CD14-positive monocyte (primary cell): Measurements from ENCODE around the gene LCA5L. TPM values are rescaled to one million over a fixed set of nuclear protein-coding genes. Genes with fewer than 3 reads are reported as not detected.

Source experiments
- DNase-seq, 3 donors: peaks; one replicate each; pipeline ENCODE4 v3.0.0-alpha.2; 2011 to 2022
- H2AFZ ChIP-seq: 2 replicates; pipeline ENCODE4 v1.6.0; 2012; ENCODE audit warnings: mild to moderate bottlenecking, low read depth, low read length, inconsistent platforms; ENCODE audit not compliant: insufficient read depth, poor library complexity, severe bottlenecking
- H3K27ac ChIP-seq, 2 donors: 1 replicate in 1 of 2; 2 replicates in 1 of 2; pipeline ENCODE4 v1.5.1; 2012 to 2013; ENCODE audit warnings: low read length in 2 of 2, control low read depth in 1 of 2, inconsistent platforms in 1 of 2, low read depth in 1 of 2, mild to moderate bottlenecking in 1 of 2
- H3K27me3 ChIP-seq, 2 donors: one replicate each; pipeline versions ENCODE4 v1.6.0 to v1.6.1; 2011 to 2013; ENCODE audit warnings: low read length in 2 of 2; ENCODE audit not compliant: control insufficient read depth in 2 of 2, insufficient read depth in 2 of 2
- H3K36me3 ChIP-seq, 2 donors: replicated peaks in 1 of 2; 1 replicate in 1 of 2; 2 replicates in 1 of 2; pipeline versions ENCODE4 v1.5.1 to v1.6.1; 2012 to 2013; ENCODE audit warnings: low read length in 2 of 2, control low read depth in 1 of 2, inconsistent platforms in 1 of 2, mild to moderate bottlenecking in 1 of 2; ENCODE audit not compliant: insufficient read depth in 2 of 2, control insufficient read depth in 1 of 2
- H3K4me1 ChIP-seq, 2 donors: 1 replicate in 1 of 2; 2 replicates in 1 of 2; pipeline versions ENCODE4 v1.5.1 to v1.6.1; 2012 to 2013; ENCODE audit warnings: low read length in 2 of 2, control low read depth in 1 of 2, inconsistent platforms in 1 of 2, mild to moderate bottlenecking in 1 of 2, moderate library complexity in 1 of 2; ENCODE audit not compliant: insufficient read depth in 2 of 2, control insufficient read depth in 1 of 2
- H3K4me2 ChIP-seq: replicated peaks from 2 replicates; pipeline ENCODE3; 2012; ENCODE audit warnings: low read length, moderate library complexity, mild to moderate bottlenecking; ENCODE audit not compliant: poor library complexity, severe bottlenecking; ENCODE audit errors: extremely low read depth
- H3K4me3 ChIP-seq, 3 experiments: fragments of 200-600 bp in 1 of 3; sonication (generic) in 1 of 3; replicated peaks in 1 of 3; 1 replicate in 2 of 3; 2 replicates in 1 of 3; pipeline ENCODE4 v1.5.1; 2011 to 2013; ENCODE audit warnings: low read length in 3 of 3, mild to moderate bottlenecking in 3 of 3, control low read depth in 2 of 3, low read depth in 2 of 3, inconsistent platforms in 1 of 3, moderate library complexity in 1 of 3
- H3K79me2 ChIP-seq: 2 replicates; pipeline ENCODE4 v1.6.0; 2012; ENCODE audit warnings: mild to moderate bottlenecking, control low read depth, inconsistent platforms, low read length, moderate library complexity; ENCODE audit not compliant: insufficient read depth
- H3K9ac ChIP-seq: 2 replicates; pipeline ENCODE4 v1.6.0; 2017; ENCODE audit warnings: low read length, mild to moderate bottlenecking; ENCODE audit not compliant: insufficient read depth, poor library complexity, severe bottlenecking
- H3K9me3 ChIP-seq, 2 donors: replicated peaks in 1 of 2; 1 replicate in 1 of 2; 2 replicates in 1 of 2; pipeline versions ENCODE4 v1.5.1 to v1.6.1; 2012 to 2013; ENCODE audit warnings: low read length in 2 of 2, control low read depth in 1 of 2; ENCODE audit not compliant: control insufficient read depth in 1 of 2, insufficient read depth in 1 of 2
- H4K20me1 ChIP-seq: 2 replicates; pipeline ENCODE4 v1.6.0; 2012; ENCODE audit warnings: mild to moderate bottlenecking, low read length, control low read depth, moderate library complexity; ENCODE audit not compliant: insufficient read depth
- H3K27ac Mint-ChIP-seq, 7 donors: one replicate each; pipeline ENCODE4 v1.8.0; 2020; ENCODE audit warnings: mild to moderate bottlenecking in 7 of 7, mixed read lengths in 7 of 7, moderate library complexity in 6 of 7, inconsistent platforms in 2 of 7
- H3K27me3 Mint-ChIP-seq, 3 donors: one replicate each; pipeline ENCODE4 v1.8.0; 2021 to 2022; ENCODE audit warnings: low read depth in 3 of 3, mild to moderate bottlenecking in 3 of 3, mixed read lengths in 3 of 3, moderate library complexity in 3 of 3, inconsistent platforms in 1 of 3
- H3K36me3 Mint-ChIP-seq, 2 donors: one replicate each; pipeline ENCODE4 v1.8.0; 2020; ENCODE audit warnings: mixed read lengths in 2 of 2, inconsistent platforms in 1 of 2, mild to moderate bottlenecking in 1 of 2
- H3K4me1 Mint-ChIP-seq: one replicate; pipeline ENCODE4 v1.8.0; 2020; ENCODE audit warnings: mild to moderate bottlenecking, mixed read lengths
- H3K4me3 Mint-ChIP-seq, 2 donors: one replicate each; pipeline ENCODE4 v1.8.0; 2020; ENCODE audit warnings: mild to moderate bottlenecking in 2 of 2, mixed read lengths in 2 of 2, moderate library complexity in 1 of 2
- H3K9me3 Mint-ChIP-seq, 7 donors: one replicate each; pipeline ENCODE4 v1.8.0; 2020 to 2022; ENCODE audit warnings: mixed read lengths in 7 of 7, mild to moderate bottlenecking in 6 of 7, moderate library complexity in 6 of 7, inconsistent platforms in 2 of 7
- CTCF ChIP-seq: fragments of 200-600 bp; IDR thresholded peaks from one replicate; pipeline ENCODE4 v1.8.0; 2022; ENCODE audit warnings: antibody characterized with exemption, mild to moderate bottlenecking
- WGBS: methylation state at CpG from one replicate; pipeline ENCODE4 v1.1.5; 2013; ENCODE audit warnings: missing lambda C conversion rate; ENCODE audit not compliant: insufficient coverage; 5-methylcytosine and 5-hydroxymethylcytosine counted together
- intact Hi-C, 2 donors: fragments of 100-400 bp; cut with micrococcal nuclease; formaldehyde crosslinking; loops; one replicate each; pipeline versions ENCODE4 v1.15.0 to v1.15.1; 2023
- polyA plus RNA-seq, 3 donors: library from polyadenylated mRNA; depleted of rRNA in 1 of 3; unstranded in 2 of 3; stranded (reverse) in 1 of 3; fragments of 300-500 nt in 2 of 3; fragments of >200 nt in 1 of 3; fragmentation: Illumina TruSeq in 2 of 3; gene quantifications; 1 replicate in 2 of 3; 2 replicates in 1 of 3; pipeline ENCODE4 v1.2.3, GENCODE V29; 2012 to 2021

Gene LCA5L
- polyA plus RNA-seq, 3 donors, result 0.12 TPM; not detected in 2

DNA sequence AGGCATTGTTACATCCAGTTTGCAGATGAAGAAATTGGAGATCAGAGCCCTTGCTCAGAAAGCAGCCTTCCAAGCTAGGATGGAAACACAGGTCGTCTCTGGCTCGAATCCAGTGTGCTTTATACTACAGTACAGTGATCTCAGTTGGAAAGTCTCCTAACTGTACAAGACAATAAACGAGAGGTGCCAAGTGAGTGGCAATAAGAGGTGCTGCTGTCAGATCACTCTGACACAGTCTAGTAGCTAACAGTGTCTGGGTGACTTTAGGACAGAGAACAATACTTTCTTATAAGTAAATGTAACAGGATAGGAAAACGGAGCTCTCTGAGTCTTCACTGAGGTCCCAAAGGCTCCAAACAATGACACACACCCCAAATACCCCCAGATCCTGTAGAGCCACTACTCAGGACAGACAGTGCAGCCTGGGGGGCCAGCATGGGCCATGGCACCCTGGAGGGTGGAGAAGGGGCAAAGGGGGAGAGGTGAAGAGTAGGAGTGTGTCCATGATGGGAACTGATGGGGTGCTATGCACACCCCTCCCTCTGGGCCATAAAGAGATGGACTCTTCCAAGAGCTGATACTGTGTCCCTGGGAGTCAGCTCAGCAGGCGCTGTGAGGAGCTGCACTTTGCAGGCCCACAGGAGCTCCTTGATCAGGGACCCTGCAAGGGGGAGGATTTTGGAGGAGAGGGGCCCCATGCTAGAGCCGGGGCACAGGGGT, 9.5 kb upstream of the LCA5L start:
- Histone ChIP-seq H3K4me2 (no peak overlapping the region), H3K9me3 (no peaks in the 10 kb centered on the region), H2AFZ (no peak overlapping the region), H3K9ac (no peak overlapping the region), H3K4me1 (no peaks in the 10 kb centered on the region), H3K79me2 (no peaks in the 10 kb centered on the region), H3K27ac (no peak overlapping the region), H3K36me3 (no peaks in the 10 kb centered on the region), H3K27me3 (no peaks in the 10 kb centered on the region), H4K20me1 (no peaks in the 10 kb centered on the region), H3K4me3 (no peak overlapping the region)
- Mint-ChIP-seq H3K4me3 (no peak overlapping the region), H3K9me3 (peaks cover 0 to 2% (median 0%) of the 10 kb centered on the region in 7 donors), H3K27me3 (peaks cover 0 to 3% (median 0%) of the 10 kb centered on the region in 3 donors), H3K36me3 (no peaks in the 10 kb centered on the region), H3K4me1 (peaks cover 1% of the 10 kb centered on the region), H3K27ac (peak overlapping the region in 1 of 7 donors; percentile 20)
- intact Hi-C loops, result no loop called here
- no peak for DNase-seq
- no peak for TF ChIP-seq CTCF
- WGBS, result 100% methylated on average over 1 of the region's 6 CpGs

GRCh38 chr21:39453571-39454179, 8.1 kb upstream of the LCA5L start:
- no peaks in the 10 kb centered on the region for H3K36me3 Mint-ChIP-seq
- H3K9ac ChIP-seq, result no peak overlapping the region

More at GRCh38 chr21:39453571-39454179, 8.1 kb upstream of the LCA5L start:
- H3K9me3 ChIP-seq, result no peaks in the 10 kb centered on the region
- DNase-seq, result no peak
- H3K9me3 Mint-ChIP-seq, result no peaks in the 10 kb centered on the region
- no peaks in the 10 kb centered on the region for H3K4me1 ChIP-seq
- H4K20me1 ChIP-seq, result no peaks in the 10 kb centered on the region
- H3K27me3 ChIP-seq, result no peaks in the 10 kb centered on the region
- H3K4me3 Mint-ChIP-seq, result no peak overlapping the region
- no peak overlapping the region for H3K27ac Mint-ChIP-seq
- H3K4me3 ChIP-seq, result no peak overlapping the region
- no peaks in the 10 kb centered on the region for H3K36me3 ChIP-seq
- H3K27me3 Mint-ChIP-seq, result peaks cover 0 to 6% (median 4%) of the 10 kb centered on the region in 3 donors
- no peak overlapping the region for H3K4me2 ChIP-seq
- no peaks in the 10 kb centered on the region for H3K79me2 ChIP-seq
- no peak for TF ChIP-seq CTCF
- WGBS, result no CpG with 5 or more reads among the region's 4 CpGs
- no peak overlapping the region for H2AFZ ChIP-seq
- H3K4me1 Mint-ChIP-seq, result peaks cover 1% of the 10 kb centered on the region
- intact Hi-C loops, result no loop called here
- H3K27ac ChIP-seq, result no peak overlapping the region
